Measurements from ENCODE around the gene INKA2. TPM values are rescaled to one million over a fixed set of nuclear protein-coding genes. Genes with fewer than 3 reads are reported as not detected.
A peak's percentile ranks its signal among the peaks of the same experiment; 100 is the strongest.

The INKA2 gene
- total RNA-seq, 2 donors from 2014 or later = 3.8 to 7.3 TPM

GRCh38 chr1:111729946-111730681 is 9.1 kb downstream of the INKA2 start:
- no peak overlapping the region for H3K27ac ChIP-seq
- DNase-seq (ENCODE audit: low spot score) (no peak), ATAC-seq (ENCODE audit: insufficient number of reproducible peaks, low FRiP score, low read depth) (no peak)
- no peaks in the 10 kb centered on the region for H3K36me3 ChIP-seq
- TF ChIP-seq CTCF (IDR thresholded peaks at IDR 0.05) = no peak
- no peaks in the 10 kb centered on the region for H3K9me3 ChIP-seq
- H3K4me3 ChIP-seq = no peak overlapping the region
- H3K4me1 ChIP-seq (ENCODE audit: control insufficient read depth in 1 of 2, low read depth in 2 of 2) = peaks cover 9 to 47% of the 10 kb centered on the region in 2 donors
- H3K27me3 ChIP-seq (replicated peaks; ENCODE audit: insufficient read depth) = no peaks in the 10 kb centered on the region

- no peak for TF ChIP-seq CTCF (IDR thresholded peaks at IDR 0.05)
- DNase-seq (ENCODE audit: low spot score) (no peak), ATAC-seq (ENCODE audit: insufficient number of reproducible peaks, low FRiP score, low read depth) (no peak)
- Histone ChIP-seq H3K27me3 (replicated peaks; ENCODE audit: insufficient read depth) (no peaks in the 10 kb centered on the region), H3K9me3 (no peaks in the 10 kb centered on the region), H3K36me3 (no peaks in the 10 kb centered on the region), H3K4me1 (ENCODE audit: control insufficient read depth in 1 of 2, low read depth in 2 of 2) (peaks cover 4 to 43% of the 10 kb centered on the region in 2 donors), H3K4me3 (no peak overlapping the region), H3K27ac (peak overlapping the region in 1 of 2 donors; percentile 5)
Observed at GRCh38 chr1:111729271-111729921, 9.8 kb downstream of the INKA2 start.

GRCh38 chr1:111727056-111727455 is 12.1 kb downstream of the INKA2 start:
- no peak for DNase-seq (ENCODE audit: low spot score)
- TF ChIP-seq CTCF (IDR thresholded peaks at IDR 0.05) = no peak
- Histone ChIP-seq H3K4me3 (no peak overlapping the region), H3K4me1 (ENCODE audit: control insufficient read depth in 1 of 2, low read depth in 2 of 2) (peaks cover 3 to 26% of the 10 kb centered on the region in 2 donors), H3K27ac (no peak overlapping the region), H3K36me3 (no peaks in the 10 kb centered on the region), H3K9me3 (no peaks in the 10 kb centered on the region), H3K27me3 (replicated peaks; ENCODE audit: insufficient read depth) (no peaks in the 10 kb centered on the region)
- ATAC-seq (ENCODE audit: insufficient number of reproducible peaks, low FRiP score, low read depth) = no peak

GRCh38 chr1:111725192-111725591 is 14.0 kb downstream of the INKA2 start:
- TF ChIP-seq CTCF (IDR thresholded peaks at IDR 0.05) = no peak
- DNase-seq (ENCODE audit: low spot score) = no peak
- Histone ChIP-seq H3K27ac (no peak overlapping the region), H3K9me3 (no peaks in the 10 kb centered on the region), H3K4me3 (no peak overlapping the region), H3K4me1 (ENCODE audit: control insufficient read depth in 1 of 2, low read depth in 2 of 2) (peaks cover 10 to 28% of the 10 kb centered on the region in 2 donors), H3K36me3 (no peaks in the 10 kb centered on the region), H3K27me3 (replicated peaks; ENCODE audit: insufficient read depth) (no peaks in the 10 kb centered on the region)
- ATAC-seq (ENCODE audit: insufficient number of reproducible peaks, low FRiP score, low read depth) = no peak

- ATAC-seq (ENCODE audit: insufficient number of reproducible peaks, low FRiP score, low read depth) (no peak), DNase-seq (ENCODE audit: low spot score) (no peak)
- Histone ChIP-seq H3K4me3 (no peak overlapping the region), H3K36me3 (no peaks in the 10 kb centered on the region), H3K4me1 (ENCODE audit: control insufficient read depth in 1 of 2, low read depth in 2 of 2) (peaks cover 13 to 18% of the 10 kb centered on the region in 2 donors), H3K27me3 (replicated peaks; ENCODE audit: insufficient read depth) (no peaks in the 10 kb centered on the region), H3K27ac (no peak overlapping the region), H3K9me3 (no peaks in the 10 kb centered on the region)
- TF ChIP-seq CTCF (IDR thresholded peaks at IDR 0.05) = no peak
Observed at GRCh38 chr1:111723871-111724270, 15.3 kb downstream of the INKA2 start.
